Mammary epithelial cell (primary cell): ENCODE measurements around the gene OTOF.

Experiments
- EZH2 ChIP-seq: IDR thresholded peaks from 2 replicates; pipeline ENCODE4 v1.6.1; 2012; ENCODE audit warnings: low read length, inconsistent platforms, borderline replicate concordance
- TF ChIP-seq, protein P1 (sequence below), 2 donors: IDR thresholded peaks in 1 of 2; conservative IDR thresholded peaks in 1 of 2; 2 replicates each; pipeline ENCODE4 v1.5.1; 2011 to 2012; ENCODE audit warnings: inconsistent platforms in 2 of 2, low read length in 2 of 2, mild to moderate bottlenecking in 2 of 2, control low read depth in 1 of 2, low read depth in 1 of 2; ENCODE audit not compliant: insufficient read depth in 1 of 2; ENCODE audit errors: extremely low read depth in 1 of 2

DNA sequence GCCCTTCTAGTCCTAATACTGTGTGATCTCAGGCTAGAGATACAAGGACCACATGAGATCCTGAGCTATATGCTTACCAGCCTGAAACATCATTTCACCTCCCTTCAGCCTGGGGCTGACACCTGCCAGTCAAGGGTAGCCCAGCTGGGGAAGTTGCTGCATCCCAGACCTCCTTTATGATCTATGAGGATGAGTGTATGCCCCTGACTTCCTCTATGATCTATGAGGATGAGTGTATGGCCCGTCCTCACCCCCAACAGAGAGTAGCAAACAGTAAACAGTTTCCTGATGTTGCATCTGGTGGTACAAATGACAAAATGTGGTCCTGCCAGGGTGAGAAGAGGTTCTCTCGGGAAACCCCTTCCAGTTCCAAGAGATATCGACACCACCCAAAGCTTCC is 8.9 kb upstream of the OTOF start:
- TF ChIP-seq, protein P1, sequence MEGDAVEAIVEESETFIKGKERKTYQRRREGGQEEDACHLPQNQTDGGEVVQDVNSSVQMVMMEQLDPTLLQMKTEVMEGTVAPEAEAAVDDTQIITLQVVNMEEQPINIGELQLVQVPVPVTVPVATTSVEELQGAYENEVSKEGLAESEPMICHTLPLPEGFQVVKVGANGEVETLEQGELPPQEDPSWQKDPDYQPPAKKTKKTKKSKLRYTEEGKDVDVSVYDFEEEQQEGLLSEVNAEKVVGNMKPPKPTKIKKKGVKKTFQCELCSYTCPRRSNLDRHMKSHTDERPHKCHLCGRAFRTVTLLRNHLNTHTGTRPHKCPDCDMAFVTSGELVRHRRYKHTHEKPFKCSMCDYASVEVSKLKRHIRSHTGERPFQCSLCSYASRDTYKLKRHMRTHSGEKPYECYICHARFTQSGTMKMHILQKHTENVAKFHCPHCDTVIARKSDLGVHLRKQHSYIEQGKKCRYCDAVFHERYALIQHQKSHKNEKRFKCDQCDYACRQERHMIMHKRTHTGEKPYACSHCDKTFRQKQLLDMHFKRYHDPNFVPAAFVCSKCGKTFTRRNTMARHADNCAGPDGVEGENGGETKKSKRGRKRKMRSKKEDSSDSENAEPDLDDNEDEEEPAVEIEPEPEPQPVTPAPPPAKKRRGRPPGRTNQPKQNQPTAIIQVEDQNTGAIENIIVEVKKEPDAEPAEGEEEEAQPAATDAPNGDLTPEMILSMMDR (conservative IDR thresholded peaks at IDR 0.05 in 1 of 2, IDR thresholded peaks at IDR 0.05 in 1 of 2; ENCODE audit: extremely low read depth in 1 of 2, insufficient read depth in 1 of 2, low read depth in 1 of 2, low read length in 2 of 2) = no peak
- no peak for TF ChIP-seq EZH2
